DMS53 treated with DMSO at 0.1 percent for 48 hours (cell line): ENCODE data around the gene CRKL.
"Not testable (repeated sequence)": the region's sequence is repeated elsewhere in the genome, so short reads cannot be mapped to it uniquely, and the experiment has no call there.

Source experiments
- DNase-seq: peaks from one replicate; lab custom pipeline; 2025; ENCODE audit not compliant: unreplicated experiment; lab: John Stamatoyannopoulos, UW

CRKL gene

DNA sequence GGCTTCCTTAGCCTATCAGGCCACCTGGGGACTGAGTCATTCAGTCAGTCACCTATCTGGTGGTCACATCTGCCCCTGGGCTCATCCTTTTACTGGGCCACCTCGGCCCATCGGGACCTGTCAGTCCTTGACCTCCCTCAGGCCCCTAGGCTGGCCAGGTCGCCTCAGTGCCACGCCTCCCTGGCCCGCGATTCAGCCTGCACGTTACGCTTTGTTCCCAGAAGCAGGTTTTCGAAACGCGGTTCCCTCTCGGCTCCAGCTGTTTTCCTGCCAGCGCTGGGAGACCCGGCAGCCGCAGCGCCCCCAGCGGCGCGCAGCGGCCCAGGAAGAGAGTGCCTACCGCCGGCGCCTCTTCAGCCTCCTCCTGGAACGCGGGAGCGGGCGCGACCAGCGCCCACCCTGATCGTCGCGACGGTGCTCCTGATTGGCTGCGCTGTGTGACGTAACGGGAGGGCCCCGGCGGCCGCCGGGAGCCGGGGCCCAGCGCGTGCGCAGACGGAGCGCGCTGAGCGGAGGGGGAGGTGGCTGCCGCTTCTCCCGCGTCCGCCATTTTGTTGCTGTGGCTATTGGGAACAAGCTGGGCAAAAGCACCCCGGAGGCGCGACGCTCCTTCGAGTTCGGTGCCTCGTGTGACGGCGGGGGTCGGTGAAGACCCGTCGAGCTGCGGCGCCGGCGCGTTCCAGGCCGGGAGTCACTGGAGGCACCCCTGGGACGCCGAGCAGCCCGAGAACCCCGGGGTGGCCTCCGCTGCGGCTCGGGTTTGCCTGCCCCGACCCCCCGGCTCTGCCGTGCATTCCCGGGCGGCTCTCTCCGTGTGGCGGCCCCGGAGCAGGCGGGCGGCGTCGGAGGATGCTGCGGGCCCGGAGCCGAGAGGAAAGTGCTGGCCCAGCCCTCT is at the start of gene CRKL:
Gene CRKL, plus strand, starts transcription at position 492 of the 895 bp plus-strand sequence. CDS start 528 bp downstream, outside the sequence.
- DNase-seq, result peak; percentile 56

- no peak for DNase-seq
These were observed 48.9 kb upstream of the CRKL start for GRCh38 chr22:20868025-20868962.

DNA sequence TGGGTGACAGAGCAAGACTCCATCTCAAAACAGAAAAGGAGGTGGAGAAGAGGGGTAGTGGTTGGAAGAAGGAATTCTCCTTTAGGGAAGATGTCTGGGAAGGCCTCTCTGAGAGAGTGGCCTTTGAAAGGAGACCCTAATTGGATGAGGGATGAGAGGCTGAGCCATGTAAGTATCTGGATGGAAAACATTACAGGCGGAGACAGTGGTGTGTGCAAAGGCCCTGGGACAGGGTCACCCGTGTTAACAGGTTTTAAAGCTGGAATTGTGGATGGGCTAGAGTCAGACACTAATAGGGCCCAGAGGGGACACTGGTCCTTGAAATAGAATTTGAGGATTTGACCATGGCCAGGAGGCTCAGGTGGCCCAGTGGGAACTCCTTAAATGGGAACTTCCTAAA is 48.0 kb upstream of the CRKL start:
- DNase-seq, result no peak

- DNase-seq, result no peak
These were observed 44.0 kb upstream of the CRKL start for GRCh38 chr22:20873214-20873613.

DNA sequence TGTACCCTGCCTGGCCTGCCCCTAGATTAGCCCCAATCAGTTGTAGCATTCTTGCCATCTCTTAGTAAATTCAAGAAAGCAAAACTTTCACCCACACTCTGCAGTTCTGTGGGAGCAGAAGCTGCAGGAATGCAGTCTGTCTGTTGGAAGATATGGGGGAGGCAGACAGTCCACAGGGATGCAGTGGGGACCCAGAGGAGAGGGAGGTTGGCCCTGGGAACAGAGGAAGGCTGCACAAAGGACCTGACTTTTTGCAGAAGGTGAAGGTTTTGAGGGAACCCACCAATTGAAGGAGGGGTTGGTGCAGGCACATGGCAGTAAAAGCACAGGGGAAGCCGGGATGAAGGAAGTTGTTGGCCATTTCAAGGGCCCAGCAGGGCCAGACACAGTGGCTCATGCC is 41.9 kb upstream of the CRKL start:
- no peak for DNase-seq

- no peak for DNase-seq
These were observed 39.5 kb upstream of the CRKL start for GRCh38 chr22:20877715-20878114.

- DNase-seq, result no peak
These were observed 36.0 kb upstream of the CRKL start for GRCh38 chr22:20881231-20881630.

GRCh38 chr22:20881869-20882815 is 35.1 kb upstream of the CRKL start:
- DNase-seq, result no peak

DNA sequence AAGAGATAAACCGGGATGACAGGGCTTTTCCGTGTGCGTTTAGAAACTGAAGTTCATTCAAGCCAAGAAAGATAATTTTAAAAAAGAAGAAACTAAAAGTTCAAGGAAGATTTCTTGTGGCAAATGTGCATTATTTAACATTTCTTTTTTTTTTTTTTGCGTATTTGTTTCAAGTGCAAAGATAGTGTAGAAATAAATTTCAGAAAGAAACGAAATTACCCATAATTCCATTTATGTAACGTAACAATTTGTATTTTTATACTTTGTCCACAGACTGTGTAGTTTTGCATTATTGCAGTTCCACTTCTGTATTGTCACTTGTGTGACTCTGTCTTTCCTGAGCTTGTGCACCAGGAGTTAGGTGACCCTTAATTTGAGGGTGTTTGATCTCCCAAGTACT is 34.4 kb upstream of the CRKL start:
- no peak for DNase-seq

- no peak for DNase-seq
These were observed 32.8 kb upstream of the CRKL start for GRCh38 chr22:20884454-20884853.

- no peak for DNase-seq
These were observed 32.1 kb upstream of the CRKL start for GRCh38 chr22:20885017-20885556.

DNA sequence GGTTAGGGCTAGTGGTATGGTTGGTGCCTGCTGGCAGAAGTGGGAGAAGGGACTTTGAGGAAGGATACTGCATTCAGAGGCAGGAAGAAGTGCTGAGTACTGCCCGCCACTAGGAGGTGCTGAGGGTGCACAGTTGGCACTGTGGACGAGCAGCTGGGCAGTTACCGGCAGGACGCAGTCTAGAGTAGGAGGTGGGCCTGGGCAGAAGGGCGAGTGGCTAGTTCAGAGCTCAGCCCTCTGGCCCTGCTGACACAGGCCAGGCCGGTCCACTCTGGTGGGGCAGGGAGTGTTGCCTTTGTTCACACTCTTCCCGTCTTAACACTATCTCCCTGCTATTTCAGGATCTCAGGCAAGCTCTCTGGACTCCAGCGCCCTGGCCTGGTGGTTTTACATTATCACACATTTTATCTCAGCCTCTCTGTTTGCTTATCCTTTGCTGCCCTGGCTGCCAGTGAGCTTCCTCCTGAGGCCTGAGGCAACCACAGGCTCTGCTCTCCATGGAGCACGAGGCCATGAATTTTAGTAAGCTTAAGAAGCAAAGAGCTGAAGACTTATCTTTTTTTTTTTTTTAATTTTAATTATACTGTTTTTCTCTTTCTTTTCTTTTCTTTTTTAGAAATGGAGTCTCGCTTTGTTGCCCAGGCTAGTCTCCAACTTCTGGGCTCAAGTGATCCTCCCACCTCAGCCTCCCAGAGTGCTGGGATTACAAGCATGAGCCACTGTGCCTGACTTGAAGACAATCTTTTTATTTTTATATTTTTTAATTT is 31.5 kb upstream of the CRKL start:
- peak; percentile 27 for DNase-seq

GRCh38 chr22:20887375-20887774 is 29.8 kb upstream of the CRKL start:
- DNase-seq, result no peak

DNA sequence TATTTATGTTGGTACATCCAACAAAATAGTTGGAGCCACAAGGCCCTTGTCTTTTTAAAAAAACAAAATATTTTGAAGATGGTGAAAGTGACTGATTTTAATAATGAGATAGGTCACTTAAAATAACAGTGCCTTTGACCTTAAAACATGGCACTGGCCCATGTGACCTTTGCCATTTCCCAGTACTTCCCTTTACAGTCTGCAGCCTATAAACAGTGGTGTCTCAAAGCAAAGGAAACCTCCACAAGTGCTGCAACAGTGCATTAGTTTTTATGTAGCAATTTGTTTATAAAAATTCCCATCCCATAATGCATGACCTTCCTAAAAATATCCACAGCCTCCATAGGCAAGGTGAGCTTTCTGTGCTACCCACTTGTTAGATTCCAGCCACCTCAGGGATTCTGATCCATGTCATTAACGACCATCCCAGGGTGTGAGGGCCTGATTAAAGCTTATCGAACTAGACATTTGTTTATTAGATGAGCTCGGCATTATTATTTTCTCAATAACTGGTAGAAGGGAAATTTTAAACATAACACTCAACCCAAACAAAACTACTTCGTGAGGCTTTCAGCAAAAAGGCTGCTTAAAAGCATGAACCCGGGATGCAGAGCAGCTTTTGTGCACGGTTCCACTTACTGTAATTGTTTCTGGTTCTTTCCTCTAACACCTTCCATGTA is 28.0 kb upstream of the CRKL start:
- DNase-seq, result no peak

- no peak for DNase-seq
These were observed 27.2 kb upstream of the CRKL start for GRCh38 chr22:20889904-20890540.

- DNase-seq, result no peak
These were observed 26.2 kb upstream of the CRKL start for GRCh38 chr22:20890975-20891374.

DNA sequence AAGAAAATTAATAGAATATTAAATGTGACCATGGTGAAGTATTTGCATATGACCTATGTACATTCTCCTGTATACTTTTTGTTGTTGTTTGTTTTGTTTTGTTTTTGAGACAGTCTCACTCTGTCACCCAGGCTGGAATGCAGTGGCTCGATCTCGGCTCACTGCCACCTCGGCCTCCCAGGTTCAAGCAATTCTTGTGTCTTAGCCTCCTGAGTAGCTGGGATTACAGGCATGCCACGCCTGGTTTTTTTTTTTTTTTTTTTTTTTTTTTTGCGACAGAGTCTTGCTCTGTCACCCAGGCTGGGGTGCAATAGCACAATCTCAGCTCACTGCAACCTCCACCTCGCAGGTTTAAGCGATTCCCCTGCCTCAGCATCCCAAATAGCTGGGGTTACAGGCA is 19.5 kb upstream of the CRKL start:
- not testable (repeated sequence) for DNase-seq

DNA sequence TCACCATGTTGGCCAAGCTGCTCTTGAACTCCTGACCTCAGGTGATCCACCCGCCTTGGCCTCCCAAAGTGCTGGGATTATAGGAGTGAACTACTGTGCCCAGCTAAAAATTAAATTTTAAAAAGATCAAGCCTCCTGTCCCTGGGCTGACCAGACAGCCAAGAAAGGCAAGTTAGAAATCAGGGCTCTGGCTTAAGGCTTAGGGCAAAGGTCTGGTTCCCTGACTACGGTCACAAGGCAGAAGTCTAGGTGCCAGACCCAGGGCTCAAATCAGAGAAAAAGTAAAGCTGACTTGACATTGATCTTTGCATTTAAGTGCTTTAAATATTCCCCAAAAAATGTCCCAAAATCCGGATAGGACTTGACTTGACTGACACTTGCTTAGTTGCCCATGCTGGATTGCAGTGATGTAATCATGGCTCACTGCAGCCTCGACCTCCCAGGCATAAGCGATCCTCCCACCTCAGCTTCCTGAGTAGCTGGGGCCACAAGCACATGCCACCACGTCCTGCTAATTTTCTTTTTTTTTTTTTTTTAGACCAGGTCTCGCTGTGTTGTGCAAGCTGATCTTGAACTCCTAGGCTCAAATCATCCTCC is 17.3 kb upstream of the CRKL start:
- DNase-seq, result no peak
